Subcutaneous abdominal adipose tissue (tissue), 5 donors: Measurements from ENCODE around the gene ZNF598.
A peak's percentile ranks its signal among the peaks of the same experiment; 100 is the strongest.

Source experiments
- H3K27ac ChIP-seq: one replicate; pipeline ENCODE4 v1.7.0; 2013; ENCODE audit warnings: low read depth, mild to moderate bottlenecking, inconsistent platforms, low read length, moderate library complexity
- H3K27me3 ChIP-seq, 5 donors: one replicate each; pipeline ENCODE4 v1.7.0; 2013; ENCODE audit warnings: low read length in 5 of 5, inconsistent platforms in 1 of 5; ENCODE audit not compliant: control insufficient read depth in 5 of 5, insufficient read depth in 4 of 5
- H3K36me3 ChIP-seq, 5 donors: one replicate each; pipeline ENCODE4 v1.7.0; 2013; ENCODE audit warnings: low read length in 5 of 5; ENCODE audit not compliant: control insufficient read depth in 5 of 5, insufficient read depth in 5 of 5
- H3K4me1 ChIP-seq, 5 donors: one replicate each; pipeline ENCODE4 v1.7.0; 2013; ENCODE audit warnings: low read length in 5 of 5, mild to moderate bottlenecking in 3 of 5, moderate library complexity in 1 of 5; ENCODE audit not compliant: control insufficient read depth in 5 of 5, insufficient read depth in 5 of 5
- H3K4me3 ChIP-seq, 5 donors: one replicate each; pipeline ENCODE4 v1.7.0; 2013; ENCODE audit warnings: low read length in 5 of 5, low read depth in 1 of 5
- H3K9ac ChIP-seq, 5 donors: one replicate each; pipeline ENCODE4 v1.7.0; 2013; ENCODE audit warnings: low read length in 5 of 5, mild to moderate bottlenecking in 4 of 5, moderate library complexity in 3 of 5
- H3K9me3 ChIP-seq, 5 donors: one replicate each; pipeline ENCODE4 v1.7.0; 2013; ENCODE audit warnings: low read length in 5 of 5; ENCODE audit not compliant: control insufficient read depth in 5 of 5
- donor health status: healthy.
- donor health status: healthy.
- donor health status: healthy.
- donor health status: healthy.
- donor health status: healthy.

The ZNF598 gene

GRCh38 chr16:2001456-2002355 is 7.9 kb downstream of the ZNF598 start:
- Histone ChIP-seq H3K27me3 (no peaks in the 10 kb centered on the region), H3K9me3 (no peaks in the 10 kb centered on the region), H3K36me3 (peaks cover 0 to 67% (median 58%) of the 10 kb centered on the region in 5 donors), H3K4me1 (peaks cover 0 to 52% (median 35%) of the 10 kb centered on the region in 5 donors), H3K9ac (no peak overlapping the region), H3K27ac (no peak overlapping the region), H3K4me3 (no peak overlapping the region)

- Histone ChIP-seq H3K27me3 (no peaks in the 10 kb centered on the region), H3K9me3 (no peaks in the 10 kb centered on the region), H3K36me3 (peaks cover 0 to 67% (median 58%) of the 10 kb centered on the region in 5 donors), H3K27ac (no peak overlapping the region), H3K4me3 (no peak overlapping the region), H3K4me1 (peaks cover 0 to 48% (median 32%) of the 10 kb centered on the region in 5 donors), H3K9ac (no peak overlapping the region)
Measured at GRCh38 chr16:2001035-2001434, 8.6 kb downstream of the ZNF598 start.

- Histone ChIP-seq H3K36me3 (peaks cover 0 to 67% (median 59%) of the 10 kb centered on the region in 5 donors), H3K9me3 (no peaks in the 10 kb centered on the region), H3K9ac (no peak overlapping the region), H3K4me3 (no peak overlapping the region), H3K4me1 (peaks cover 0 to 37% (median 32%) of the 10 kb centered on the region in 5 donors), H3K27ac (no peak overlapping the region), H3K27me3 (no peaks in the 10 kb centered on the region)
Measured at GRCh38 chr16:1999866-2000514, 9.6 kb downstream of the ZNF598 start.

- Histone ChIP-seq H3K27me3 (no peaks in the 10 kb centered on the region), H3K9me3 (no peaks in the 10 kb centered on the region), H3K4me3 (no peak overlapping the region), H3K9ac (no peak overlapping the region), H3K36me3 (peaks cover 0 to 67% (median 59%) of the 10 kb centered on the region in 5 donors), H3K4me1 (peaks cover 0 to 28% (median 24%) of the 10 kb centered on the region in 5 donors), H3K27ac (no peak overlapping the region)
Measured at GRCh38 chr16:1998852-1999801, 10.5 kb downstream of the ZNF598 start.

GRCh38 chr16:1998360-1998835 is 11.2 kb downstream of the ZNF598 start:
- Histone ChIP-seq H3K9ac (no peak overlapping the region), H3K4me1 (peaks cover 0 to 21% (median 17%) of the 10 kb centered on the region in 5 donors), H3K36me3 (peaks cover 0 to 66% (median 58%) of the 10 kb centered on the region in 5 donors), H3K4me3 (no peak overlapping the region), H3K9me3 (no peaks in the 10 kb centered on the region), H3K27me3 (no peaks in the 10 kb centered on the region), H3K27ac (no peak overlapping the region)

GRCh38 chr16:1997494-1998359 is 11.9 kb downstream of the ZNF598 start:
- peaks cover 0 to 59% (median 52%) of the 10 kb centered on the region in 5 donors for H3K36me3 ChIP-seq

GRCh38 chr16:1993731-1994131 is 15.9 kb downstream of the ZNF598 start:
- Histone ChIP-seq H3K36me3 (peaks cover 0 to 20% (median 13%) of the 10 kb centered on the region in 5 donors), H3K9me3 (no peaks in the 10 kb centered on the region), H3K4me1 (peaks cover 0 to 42% (median 24%) of the 10 kb centered on the region in 5 donors), H3K9ac (no peak overlapping the region), H3K27ac (no peak overlapping the region), H3K4me3 (no peak overlapping the region), H3K27me3 (peaks cover 17 to 23% (median 22%) of the 10 kb centered on the region in 5 donors)

More at GRCh38 chr16:1997494-1998359, 11.9 kb downstream of the ZNF598 start:
- Histone ChIP-seq H3K9me3 (no peaks in the 10 kb centered on the region), H3K27ac (peak overlapping the region; percentile 58), H3K4me3 (no peak overlapping the region), H3K27me3 (no peaks in the 10 kb centered on the region), H3K4me1 (peaks cover 0 to 19% (median 17%) of the 10 kb centered on the region in 5 donors), H3K9ac (peak overlapping the region in 1 of 5 donors; percentile 38)

GRCh38 chr16:1992704-1993317 is 16.8 kb downstream of the ZNF598 start:
- Histone ChIP-seq H3K9ac (no peak overlapping the region), H3K27ac (no peak overlapping the region), H3K4me3 (peak overlapping the region in 1 of 5 donors; percentile 50)

More at GRCh38 chr16:1992704-1993317, 16.8 kb downstream of the ZNF598 start:
- Histone ChIP-seq H3K4me1 (peaks cover 0 to 36% (median 24%) of the 10 kb centered on the region in 5 donors), H3K9me3 (no peaks in the 10 kb centered on the region), H3K36me3 (peaks cover 0 to 11% (median 7%) of the 10 kb centered on the region in 5 donors), H3K27me3 (peaks cover 17 to 27% (median 25%) of the 10 kb centered on the region in 5 donors)
